B cell (primary cell): ENCODE results near the gene ARFGAP3.
A peak's percentile ranks its signal among the peaks of the same experiment; 100 is the strongest.

Experiments
- EZH2 ChIP-seq: IDR thresholded peaks from 2 replicates; pipeline ENCODE4 v1.6.1; 2012; ENCODE audit warnings: borderline replicate concordance, low read depth, mild to moderate bottlenecking, moderate library complexity, low read length; ENCODE audit not compliant: insufficient read depth, poor library complexity, severe bottlenecking
- TF ChIP-seq, protein P1 (sequence below): fragments of 200-600 bp; IDR thresholded peaks from one replicate; pipeline ENCODE4 v1.8.0; 2022; ENCODE audit warnings: antibody characterized with exemption, mild to moderate bottlenecking

DNA sequence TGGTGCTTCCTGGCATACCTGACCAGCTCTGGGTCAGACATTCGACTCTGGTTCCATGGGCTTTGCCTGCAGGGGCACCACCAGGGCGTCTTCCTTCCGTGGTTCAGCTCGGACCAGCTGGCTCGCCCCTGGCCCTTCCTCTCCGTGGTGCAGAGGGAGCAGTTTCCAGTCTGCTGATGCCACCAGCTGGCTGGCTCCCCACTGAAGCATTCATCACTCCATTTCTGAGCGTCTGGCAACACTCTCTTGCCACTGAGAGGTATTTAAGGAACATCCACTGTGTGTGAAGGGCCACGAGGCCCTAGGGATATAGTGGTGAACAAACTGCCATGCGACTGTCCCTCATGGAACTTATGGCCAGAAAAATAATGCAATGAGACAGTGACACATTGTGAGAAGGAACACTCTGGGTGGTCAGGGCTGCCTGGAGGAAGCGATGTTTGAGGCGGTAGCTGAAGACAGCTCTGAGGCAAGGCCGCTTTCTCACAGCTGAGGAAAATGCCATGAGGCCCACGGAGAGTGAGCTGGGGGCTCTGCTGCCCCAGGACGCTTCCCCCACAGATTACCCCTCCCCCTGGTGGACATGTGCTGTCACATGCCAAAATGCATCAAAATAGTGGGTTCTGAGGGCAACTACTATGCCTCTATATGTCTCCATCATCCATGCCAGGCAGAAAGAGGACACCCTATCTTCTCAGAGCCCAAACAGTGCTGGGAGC is 44.9 kb upstream of the ARFGAP3 start:
- TF ChIP-seq EZH2, result no peak
- TF ChIP-seq, protein P1, sequence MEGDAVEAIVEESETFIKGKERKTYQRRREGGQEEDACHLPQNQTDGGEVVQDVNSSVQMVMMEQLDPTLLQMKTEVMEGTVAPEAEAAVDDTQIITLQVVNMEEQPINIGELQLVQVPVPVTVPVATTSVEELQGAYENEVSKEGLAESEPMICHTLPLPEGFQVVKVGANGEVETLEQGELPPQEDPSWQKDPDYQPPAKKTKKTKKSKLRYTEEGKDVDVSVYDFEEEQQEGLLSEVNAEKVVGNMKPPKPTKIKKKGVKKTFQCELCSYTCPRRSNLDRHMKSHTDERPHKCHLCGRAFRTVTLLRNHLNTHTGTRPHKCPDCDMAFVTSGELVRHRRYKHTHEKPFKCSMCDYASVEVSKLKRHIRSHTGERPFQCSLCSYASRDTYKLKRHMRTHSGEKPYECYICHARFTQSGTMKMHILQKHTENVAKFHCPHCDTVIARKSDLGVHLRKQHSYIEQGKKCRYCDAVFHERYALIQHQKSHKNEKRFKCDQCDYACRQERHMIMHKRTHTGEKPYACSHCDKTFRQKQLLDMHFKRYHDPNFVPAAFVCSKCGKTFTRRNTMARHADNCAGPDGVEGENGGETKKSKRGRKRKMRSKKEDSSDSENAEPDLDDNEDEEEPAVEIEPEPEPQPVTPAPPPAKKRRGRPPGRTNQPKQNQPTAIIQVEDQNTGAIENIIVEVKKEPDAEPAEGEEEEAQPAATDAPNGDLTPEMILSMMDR, result peak; percentile 48
